MCF 10A (cell line): ENCODE measurements around the gene MAST2. TPM values are rescaled to one million over a fixed set of nuclear protein-coding genes. Genes with fewer than 3 reads are reported as not detected.

Experiments used
- BruUV-seq: library from RNA; stranded (reverse); fragments of 400-500 nt; replicated peaks from 2 replicates; lab custom pipeline; 2021; lab: Mats Ljungman, UMichigan
- CTCF ChIA-PET: fragments of 300-600 bp; sonication (Branson Sonifier 250); formaldehyde crosslinking; extraction: SDS; loops from one replicate; lab custom pipeline; 2021; ENCODE audit warnings: antibody characterized with exemption, inconsistent platforms; lab: Yijun Ruan, JAX
- POLR2A ChIA-PET: fragments of 300-600, 350-650 bp; sonication (Branson Sonifier 250); formaldehyde crosslinking; extraction: SDS; loops from one replicate; lab custom pipeline; 2020; ENCODE audit warnings: antibody characterized with exemption, inconsistent platforms; lab: Yijun Ruan, JAX
- DNase-seq: peaks from one replicate; pipeline ENCODE4 v3.0.0-alpha.2; 2018; ENCODE audit not compliant: unreplicated experiment
- H3K27ac Mint-ChIP-seq: one replicate; pipeline ENCODE4 v1.8.0; 2022; ENCODE audit warnings: mild to moderate bottlenecking, low read depth, mixed read lengths; ENCODE audit not compliant: unreplicated experiment
- H3K27me3 Mint-ChIP-seq: one replicate; pipeline ENCODE4 v1.8.0; 2022; ENCODE audit warnings: mixed read lengths; ENCODE audit not compliant: insufficient read depth, unreplicated experiment
- H3K36me3 Mint-ChIP-seq: one replicate; pipeline ENCODE4 v1.8.0; 2022; ENCODE audit warnings: mild to moderate bottlenecking, moderate library complexity, mixed read lengths; ENCODE audit not compliant: insufficient read depth, unreplicated experiment
- H3K4me1 Mint-ChIP-seq: one replicate; pipeline ENCODE4 v1.8.0; 2022; ENCODE audit warnings: mixed read lengths; ENCODE audit not compliant: insufficient read depth, unreplicated experiment
- H3K4me3 Mint-ChIP-seq: one replicate; pipeline ENCODE4 v1.8.0; 2022; ENCODE audit warnings: mild to moderate bottlenecking, moderate library complexity, mixed read lengths; ENCODE audit not compliant: unreplicated experiment
- H3K9me3 Mint-ChIP-seq: one replicate; pipeline ENCODE4 v1.8.0; 2022; ENCODE audit warnings: mixed read lengths; ENCODE audit not compliant: unreplicated experiment
- intact Hi-C: fragments of 100-400 bp; cut with micrococcal nuclease; formaldehyde crosslinking; loops from 2 replicates; pipeline ENCODE4 v1.14.1; 2022
- total RNA-seq: library from RNA; stranded (reverse); gene quantifications from 2 replicates; pipeline ENCODE4 v1.2.3, GENCODE V29; 2022
- TF ChIP-seq, protein P1 (sequence below): fragments of 200-600 bp; IDR thresholded peaks from one replicate; pipeline ENCODE4 v1.8.0; 2022; ENCODE audit warnings: antibody characterized with exemption, mild to moderate bottlenecking; ENCODE audit not compliant: unreplicated experiment

Gene MAST2
- total RNA-seq, 1 experiment from 2014 or later: 33.3 TPM

DNA sequence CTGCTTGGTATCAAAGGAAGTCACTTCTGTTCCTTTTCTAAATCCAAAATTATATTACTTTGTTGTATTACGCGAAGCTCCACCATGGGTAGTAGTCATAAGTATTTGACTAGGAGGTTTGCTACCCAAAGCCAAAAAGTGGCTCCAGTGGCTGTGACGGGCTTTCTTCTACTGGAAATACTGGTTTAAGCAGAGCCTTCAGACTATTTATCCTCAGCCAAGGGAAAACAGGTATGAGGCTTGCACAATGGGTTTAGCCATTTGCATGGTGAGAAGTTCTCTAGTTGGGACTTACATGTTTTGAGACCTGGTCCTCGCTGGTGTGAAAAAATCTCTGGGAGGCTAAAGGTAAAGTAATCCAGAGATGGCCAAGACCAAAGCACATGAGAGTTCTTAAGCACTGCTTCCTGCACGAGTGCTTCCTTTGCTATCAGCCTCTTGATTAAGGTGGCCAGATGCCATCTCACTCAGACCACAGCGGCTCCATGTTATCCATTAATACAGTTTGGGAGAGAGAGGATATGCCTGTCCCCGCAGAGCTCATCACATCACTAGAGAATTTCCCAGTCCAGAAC lies 207.8 kb downstream of the MAST2 start:
- CTCF ChIA-PET: no interaction called here
- no peak overlapping the region for H3K4me3 Mint-ChIP-seq
- H3K9me3 Mint-ChIP-seq: no peaks in the 10 kb centered on the region

DNA sequence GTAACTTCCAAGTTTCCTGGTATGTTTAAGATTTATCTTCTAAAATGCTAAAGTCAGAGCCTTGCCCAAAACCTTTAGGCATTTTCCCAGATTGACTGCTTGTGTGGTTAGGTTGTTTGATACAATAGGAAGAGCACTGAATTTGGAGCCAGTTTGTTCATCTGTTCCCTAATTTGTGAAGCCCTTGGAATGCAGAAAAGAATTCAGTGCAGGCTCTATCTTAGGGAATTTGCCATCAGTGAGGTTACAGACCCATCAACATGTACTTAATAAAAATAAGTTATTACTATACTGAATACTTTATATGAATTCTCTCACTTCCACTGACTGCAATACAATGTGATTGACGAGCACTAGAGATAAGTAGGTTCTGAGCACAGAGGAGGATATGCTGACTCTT lies 208.8 kb downstream of the MAST2 start:
- CTCF ChIA-PET: interaction anchor here (0.6 kb wide), 1 partner anchor 212 kb away, joined by 3 read pairs; no protein-coding TSS in a partner anchor
- Mint-ChIP-seq H3K9me3 (no peaks in the 10 kb centered on the region), H3K27ac (no peak overlapping the region), H3K4me1 (no peaks in the 10 kb centered on the region), H3K36me3 (peaks cover 38% of the 10 kb centered on the region), H3K27me3 (no peaks in the 10 kb centered on the region), H3K4me3 (no peak overlapping the region)
- TF ChIP-seq, protein P1, sequence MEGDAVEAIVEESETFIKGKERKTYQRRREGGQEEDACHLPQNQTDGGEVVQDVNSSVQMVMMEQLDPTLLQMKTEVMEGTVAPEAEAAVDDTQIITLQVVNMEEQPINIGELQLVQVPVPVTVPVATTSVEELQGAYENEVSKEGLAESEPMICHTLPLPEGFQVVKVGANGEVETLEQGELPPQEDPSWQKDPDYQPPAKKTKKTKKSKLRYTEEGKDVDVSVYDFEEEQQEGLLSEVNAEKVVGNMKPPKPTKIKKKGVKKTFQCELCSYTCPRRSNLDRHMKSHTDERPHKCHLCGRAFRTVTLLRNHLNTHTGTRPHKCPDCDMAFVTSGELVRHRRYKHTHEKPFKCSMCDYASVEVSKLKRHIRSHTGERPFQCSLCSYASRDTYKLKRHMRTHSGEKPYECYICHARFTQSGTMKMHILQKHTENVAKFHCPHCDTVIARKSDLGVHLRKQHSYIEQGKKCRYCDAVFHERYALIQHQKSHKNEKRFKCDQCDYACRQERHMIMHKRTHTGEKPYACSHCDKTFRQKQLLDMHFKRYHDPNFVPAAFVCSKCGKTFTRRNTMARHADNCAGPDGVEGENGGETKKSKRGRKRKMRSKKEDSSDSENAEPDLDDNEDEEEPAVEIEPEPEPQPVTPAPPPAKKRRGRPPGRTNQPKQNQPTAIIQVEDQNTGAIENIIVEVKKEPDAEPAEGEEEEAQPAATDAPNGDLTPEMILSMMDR: no peak
- no peak for DNase-seq
- POLR2A ChIA-PET: interaction anchor here (0.9 kb wide), 1 partner anchor 9 kb away, joined by 5 read pairs; no protein-coding TSS in a partner anchor
- no TSS peak for BruUV-seq
- intact Hi-C loops: no loop called here

More for the DNA sequence above, 207.8 kb downstream of the MAST2 start:
- no TSS peak for BruUV-seq
- TF ChIP-seq, protein P1: no peak
- Mint-ChIP-seq H3K27me3 (no peaks in the 10 kb centered on the region), H3K27ac (no peak overlapping the region), H3K36me3 (peaks cover 43% of the 10 kb centered on the region), H3K4me1 (no peaks in the 10 kb centered on the region)
- POLR2A ChIA-PET: interaction anchor here (0.7 to 0.8 kb wide), 2 partner anchors 23 to 124 kb away, joined by 3 read pairs; no protein-coding TSS in a partner anchor
- intact Hi-C loops: no loop called here
- no peak for DNase-seq

DNA sequence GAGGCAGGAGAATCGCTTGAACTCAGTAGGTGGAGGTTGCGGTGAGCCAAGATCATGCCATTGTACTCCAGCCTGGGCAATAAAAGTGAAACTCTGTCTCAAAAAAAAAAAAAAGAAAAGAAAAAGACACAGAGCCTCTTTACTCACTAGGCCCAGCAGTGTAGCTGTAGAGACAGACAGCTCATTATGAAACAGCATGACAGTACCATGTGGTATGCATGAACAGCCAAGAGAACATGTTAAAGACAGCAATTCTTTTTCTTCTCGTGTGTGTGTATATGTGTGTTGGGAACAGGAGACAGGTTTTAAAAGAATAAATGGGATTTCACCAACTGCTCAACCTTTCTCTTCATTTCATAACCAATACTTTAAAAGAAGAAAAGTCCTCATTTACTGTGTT lies 210.2 kb downstream of the MAST2 start:
- ChIA-PET CTCF (interaction anchor here (0.5 kb wide), 1 partner anchor 188 kb away, joined by 3 read pairs; no protein-coding TSS in a partner anchor), POLR2A (no interaction called here)
- Mint-ChIP-seq H3K4me1 (no peaks in the 10 kb centered on the region), H3K27me3 (no peaks in the 10 kb centered on the region), H3K27ac (no peak overlapping the region), H3K9me3 (no peaks in the 10 kb centered on the region), H3K4me3 (no peak overlapping the region), H3K36me3 (peaks cover 27% of the 10 kb centered on the region)
- BruUV-seq: no TSS peak
- DNase-seq: no peak
- TF ChIP-seq, protein P1: no peak
- intact Hi-C loops: no loop called here

DNA sequence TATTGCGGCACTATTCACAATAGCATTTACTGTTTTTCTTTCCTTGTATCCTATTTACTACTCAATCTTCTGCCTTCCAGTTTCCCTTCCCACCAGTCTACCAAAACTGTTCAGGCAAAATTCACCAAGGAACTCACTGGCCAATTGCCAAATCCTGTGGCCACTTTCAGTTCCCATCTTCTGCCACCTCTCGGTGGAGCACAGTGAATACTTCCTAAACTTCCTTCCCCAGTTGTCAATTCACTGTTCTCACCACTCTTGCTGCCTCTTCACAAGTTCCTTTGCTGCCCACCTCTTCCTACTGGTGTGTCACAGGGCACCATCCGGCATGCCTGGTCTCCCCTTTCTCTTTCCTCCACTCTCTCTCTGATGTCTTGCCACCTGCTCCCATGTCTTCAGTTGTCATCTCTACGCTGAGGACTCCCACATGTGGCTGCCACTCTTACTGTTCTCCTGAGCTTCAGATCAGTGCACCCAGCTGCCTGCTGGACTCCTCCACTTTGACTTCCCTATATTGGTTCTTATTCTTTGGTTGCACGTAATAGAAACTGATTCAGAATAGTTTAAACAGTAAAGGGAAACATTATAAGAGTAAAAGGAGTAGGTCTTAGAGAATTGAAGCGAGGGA lies 214.6 kb downstream of the MAST2 start:
- Mint-ChIP-seq H3K27me3 (no peaks in the 10 kb centered on the region), H3K4me1 (no peaks in the 10 kb centered on the region)
- POLR2A ChIA-PET: interaction anchor here (0.6 kb wide), 1 partner anchor 267 kb away, joined by 3 read pairs; no protein-coding TSS in a partner anchor

More for the DNA sequence above, 214.6 kb downstream of the MAST2 start:
- no TSS peak for BruUV-seq
- H3K27ac Mint-ChIP-seq: no peak overlapping the region
- no peaks in the 10 kb centered on the region for H3K9me3 Mint-ChIP-seq
- CTCF ChIA-PET: interaction anchor here (0.5 kb wide), 1 partner anchor 456 kb away, joined by 3 read pairs; no protein-coding TSS in a partner anchor
- DNase-seq: no peak
- H3K4me3 Mint-ChIP-seq: no peak overlapping the region
- intact Hi-C loops: no loop called here
- TF ChIP-seq, protein P1: no peak
- no peaks in the 10 kb centered on the region for H3K36me3 Mint-ChIP-seq
